ACC112 (cell line): ENCODE data around the gene PCGF5.

Source experiments
- H2AFZ ChIP-seq: fragments of 200-600 bp; sonication (generic); one replicate; pipeline ENCODE4 v1.6.0; 2017; ENCODE audit warnings: antibody characterized with exemption, low read length; ENCODE audit not compliant: unreplicated experiment
- H3K27ac ChIP-seq: fragments of 200-600 bp; sonication (generic); 2 replicates; pipeline ENCODE4 v1.5.1; 2014; ENCODE audit warnings: low read depth, mild to moderate bottlenecking, antibody characterized with exemption, low read length, moderate library complexity
- H3K27me3 ChIP-seq: fragments of 200-600 bp; sonication (generic); 2 replicates; pipeline ENCODE4 v1.6.1; 2014; ENCODE audit warnings: mild to moderate bottlenecking, antibody characterized with exemption, low read length, moderate library complexity, mixed read lengths; ENCODE audit not compliant: insufficient read depth
- H3K36me3 ChIP-seq: fragments of 200-600 bp; sonication (generic); 2 replicates; pipeline ENCODE4 v1.6.1; 2016; ENCODE audit warnings: mild to moderate bottlenecking, antibody characterized with exemption, low read length, moderate library complexity, mixed read lengths; ENCODE audit not compliant: insufficient read depth
- H3K4me1 ChIP-seq: fragments of 200-600 bp; sonication (generic); one replicate; pipeline ENCODE4 v1.6.1; 2016; ENCODE audit warnings: low read length, mixed read lengths; ENCODE audit not compliant: insufficient read depth, unreplicated experiment, control insufficient read depth
- H3K4me3 ChIP-seq: fragments of 200-600 bp; sonication (generic); 2 replicates; pipeline ENCODE4 v1.5.1; 2014; ENCODE audit warnings: mild to moderate bottlenecking, low read depth, low read length
- H3K79me2 ChIP-seq: fragments of 200-600 bp; sonication (generic); one replicate; pipeline ENCODE4 v1.6.0; 2016; ENCODE audit warnings: low read length; ENCODE audit not compliant: control insufficient read depth, unreplicated experiment, insufficient read depth

The PCGF5 gene

DNA sequence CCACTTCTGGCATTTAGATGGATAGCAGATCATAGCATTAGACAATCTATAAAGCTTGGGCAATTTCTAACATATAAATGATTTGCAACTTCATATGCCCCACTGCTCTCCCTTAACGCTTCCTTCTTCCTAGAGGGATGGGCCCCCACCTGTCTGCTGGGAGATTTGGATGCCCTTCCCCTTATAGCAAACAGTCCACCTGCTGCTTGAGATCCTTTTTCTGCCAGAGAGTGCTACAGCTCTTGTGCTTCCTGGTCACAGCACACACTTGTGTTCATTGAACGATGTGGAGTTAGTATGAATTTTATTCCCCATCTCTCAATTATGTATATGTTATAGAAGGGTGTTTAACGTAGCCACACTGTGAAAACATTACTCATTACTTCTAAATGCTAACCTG, 10.4 kb upstream of the PCGF5 start:
- Histone ChIP-seq H3K27me3 (no peaks in the 10 kb centered on the region), H3K79me2 (peaks cover 21% of the 10 kb centered on the region), H3K27ac (no peak overlapping the region), H3K4me3 (no peak overlapping the region), H3K36me3 (no peaks in the 10 kb centered on the region), H2AFZ (no peak overlapping the region), H3K4me1 (no peaks in the 10 kb centered on the region)

GRCh38 chr10:91210435-91210834, 10.0 kb upstream of the PCGF5 start:
- Histone ChIP-seq H3K27me3 (no peaks in the 10 kb centered on the region), H3K79me2 (peaks cover 18% of the 10 kb centered on the region), H3K4me1 (no peaks in the 10 kb centered on the region), H3K36me3 (no peaks in the 10 kb centered on the region), H3K4me3 (no peak overlapping the region), H3K27ac (no peak overlapping the region), H2AFZ (no peak overlapping the region)

GRCh38 chr10:91211675-91212074, 8.8 kb upstream of the PCGF5 start:
- Histone ChIP-seq H3K36me3 (no peaks in the 10 kb centered on the region), H2AFZ (no peak overlapping the region), H3K27ac (no peak overlapping the region), H3K4me1 (no peaks in the 10 kb centered on the region), H3K27me3 (no peaks in the 10 kb centered on the region), H3K79me2 (peaks cover 18% of the 10 kb centered on the region), H3K4me3 (no peak overlapping the region)

DNA sequence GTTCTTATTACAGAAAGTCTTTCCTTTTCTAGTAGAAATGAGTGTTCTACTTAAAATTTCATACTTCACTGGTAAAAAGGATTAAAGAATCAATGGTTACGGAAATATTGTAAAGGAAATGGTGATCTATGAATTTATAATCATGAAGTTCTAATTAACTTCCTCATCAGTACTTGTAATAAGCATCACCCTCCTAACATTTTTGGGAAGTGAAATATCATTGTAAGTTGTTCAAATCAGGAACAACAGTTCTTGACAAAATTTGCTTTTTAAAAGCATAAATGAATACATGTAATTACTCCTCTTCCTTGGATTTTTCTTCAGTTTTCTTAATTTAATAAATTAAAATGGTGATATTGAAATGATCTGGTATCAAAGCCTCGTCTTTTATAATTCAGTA, 5.6 kb upstream of the PCGF5 start:
- Histone ChIP-seq H3K36me3 (no peaks in the 10 kb centered on the region), H3K27me3 (no peaks in the 10 kb centered on the region), H3K79me2 (peaks cover 15% of the 10 kb centered on the region), H2AFZ (no peak overlapping the region), H3K4me3 (no peak overlapping the region), H3K27ac (no peak overlapping the region), H3K4me1 (peaks cover 7% of the 10 kb centered on the region)

GRCh38 chr10:91215384-91215783, 5.1 kb upstream of the PCGF5 start:
- Histone ChIP-seq H3K36me3 (no peaks in the 10 kb centered on the region), H3K79me2 (peaks cover 11% of the 10 kb centered on the region), H3K27me3 (no peaks in the 10 kb centered on the region), H2AFZ (no peak overlapping the region), H3K4me3 (no peak overlapping the region), H3K4me1 (peaks cover 9% of the 10 kb centered on the region), H3K27ac (no peak overlapping the region)

DNA sequence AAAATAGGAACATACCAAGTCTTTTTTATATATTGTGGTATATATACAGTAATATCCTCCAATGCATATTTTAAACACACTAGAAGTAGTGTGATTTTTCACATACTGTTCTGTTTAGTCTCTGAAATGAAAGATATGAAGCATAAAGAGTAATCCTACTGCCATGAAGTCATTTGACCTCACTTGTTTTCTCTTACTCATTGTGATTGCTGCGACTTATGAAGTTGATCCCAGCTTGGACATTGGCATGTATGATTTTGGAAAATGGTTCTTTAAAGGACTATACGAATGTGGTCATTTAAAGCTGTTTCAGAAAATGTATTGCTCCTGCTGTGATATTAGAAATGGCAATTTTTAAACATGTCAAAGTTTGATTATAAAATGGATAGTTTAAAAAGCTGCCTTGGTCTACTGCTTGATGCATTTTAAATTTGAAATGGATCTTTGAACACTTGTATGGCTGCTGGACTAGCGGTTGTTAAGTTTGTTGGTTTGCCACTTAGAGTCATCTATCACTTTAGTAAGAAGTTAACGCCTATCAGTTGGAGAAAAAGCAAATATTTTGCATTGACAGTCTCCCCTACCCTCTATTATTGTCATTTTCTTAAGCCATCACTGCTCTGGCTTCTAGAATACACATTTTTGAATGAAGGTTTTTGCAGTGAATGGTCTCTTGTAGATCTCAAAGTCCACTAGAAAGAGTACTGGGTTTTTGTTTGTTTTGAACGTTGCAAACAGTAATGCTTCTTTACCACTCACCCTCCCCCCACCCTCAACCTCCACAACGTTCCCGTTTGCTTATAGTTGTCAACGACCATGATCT, 881 bp upstream of the PCGF5 start:
- Histone ChIP-seq H2AFZ (no peak overlapping the region), H3K79me2 (peaks cover 36% of the 10 kb centered on the region), H3K4me3 (peak overlapping the region; percentile 99), H3K4me1 (peaks cover 29% of the 10 kb centered on the region), H3K36me3 (peaks cover under 1% of the 10 kb centered on the region; the same call in 1 of the 2 replicates), H3K27ac (no peak overlapping the region), H3K27me3 (no peaks in the 10 kb centered on the region)

GRCh38 chr10:91220954-91221675, 652 bp downstream of the PCGF5 start:
- H3K27ac ChIP-seq = peak overlapping the region; percentile 69; the same call in 1 of the 2 replicates
- H3K27me3 ChIP-seq = no peaks in the 10 kb centered on the region
- H2AFZ ChIP-seq = peak overlapping the region; percentile 93
- H3K79me2 ChIP-seq = peaks cover 31% of the 10 kb centered on the region
- H3K36me3 ChIP-seq = peaks cover 3% of the 10 kb centered on the region; the same call in 1 of the 2 replicates
- H3K4me1 ChIP-seq = peaks cover 29% of the 10 kb centered on the region
- peak overlapping the region; percentile 99 for H3K4me3 ChIP-seq

DNA sequence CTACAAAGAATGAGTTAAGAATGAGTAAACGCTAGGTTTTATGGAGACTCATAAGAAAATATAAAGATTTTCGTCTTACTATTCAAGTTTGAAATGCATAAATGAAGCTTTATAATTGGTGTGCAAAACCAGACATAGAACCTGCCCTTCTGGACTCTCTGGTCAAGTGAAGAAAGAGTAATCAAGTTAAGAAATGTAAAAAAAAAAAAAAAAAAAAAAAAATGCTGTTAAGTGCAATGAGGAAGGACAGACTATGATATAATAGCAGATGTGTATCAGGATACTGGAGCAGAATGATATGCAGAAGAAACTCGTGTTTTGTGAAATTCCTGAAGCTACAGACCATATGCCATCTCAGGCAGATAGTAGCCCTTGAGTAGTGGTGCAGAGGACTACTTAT, 5.6 kb downstream of the PCGF5 start:
- Histone ChIP-seq H3K4me3 (no peak overlapping the region), H2AFZ (no peak overlapping the region), H3K79me2 (peaks cover 30% of the 10 kb centered on the region), H3K4me1 (peaks cover 20% of the 10 kb centered on the region), H3K36me3 (peaks cover 3% of the 10 kb centered on the region; the same call in 1 of the 2 replicates), H3K27me3 (no peaks in the 10 kb centered on the region), H3K27ac (no peak overlapping the region)

DNA sequence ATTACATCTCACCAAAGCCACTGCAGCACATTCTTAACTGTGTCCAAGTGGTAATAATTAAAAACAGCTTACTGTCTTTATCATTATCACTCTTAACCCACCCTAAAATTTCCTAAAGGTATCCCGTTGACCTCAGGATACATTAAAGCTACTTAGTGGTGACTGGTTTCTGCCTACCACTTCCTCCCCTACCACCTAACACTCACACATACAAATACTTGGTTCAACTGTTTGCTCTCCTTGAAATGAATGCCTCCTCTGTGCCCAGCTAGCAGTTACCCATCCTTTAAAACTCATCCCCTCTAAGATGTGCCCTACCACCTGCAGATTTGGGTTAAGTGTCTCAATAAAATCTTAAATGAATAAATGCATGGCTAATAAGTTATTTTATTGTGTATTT, 7.1 kb downstream of the PCGF5 start:
- H3K79me2 ChIP-seq = peaks cover 15% of the 10 kb centered on the region
- H3K27me3 ChIP-seq = no peaks in the 10 kb centered on the region
- H3K4me1 ChIP-seq = peaks cover 8% of the 10 kb centered on the region
- no peak overlapping the region for H3K27ac ChIP-seq
- no peak overlapping the region for H2AFZ ChIP-seq
- peaks cover 3% of the 10 kb centered on the region; the same call in 1 of the 2 replicates for H3K36me3 ChIP-seq
- H3K4me3 ChIP-seq = no peak overlapping the region

DNA sequence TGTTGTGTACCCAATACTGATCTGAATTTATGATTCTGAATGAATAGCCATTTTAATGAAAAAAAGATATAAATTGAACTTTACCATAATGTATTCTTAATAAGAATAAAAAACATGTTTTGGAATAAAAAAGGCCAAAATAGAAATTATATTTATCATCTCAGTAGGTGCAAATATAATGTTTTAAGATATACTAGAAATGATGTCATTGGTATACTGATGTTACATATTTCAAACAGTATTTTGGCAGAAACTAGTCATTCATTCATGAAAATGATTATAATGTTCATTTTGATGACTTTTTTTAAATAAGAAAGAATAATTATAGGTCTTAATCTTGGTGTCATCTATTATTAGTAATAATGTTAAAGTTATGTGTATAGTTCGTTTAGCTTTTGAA, 9.2 kb downstream of the PCGF5 start:
- Histone ChIP-seq H3K4me1 (no peaks in the 10 kb centered on the region), H3K36me3 (peaks cover 2% of the 10 kb centered on the region; the same call in 1 of the 2 replicates), H2AFZ (no peak overlapping the region), H3K27me3 (no peaks in the 10 kb centered on the region), H3K79me2 (peaks cover under 1% of the 10 kb centered on the region), H3K27ac (no peak overlapping the region), H3K4me3 (no peak overlapping the region)

DNA sequence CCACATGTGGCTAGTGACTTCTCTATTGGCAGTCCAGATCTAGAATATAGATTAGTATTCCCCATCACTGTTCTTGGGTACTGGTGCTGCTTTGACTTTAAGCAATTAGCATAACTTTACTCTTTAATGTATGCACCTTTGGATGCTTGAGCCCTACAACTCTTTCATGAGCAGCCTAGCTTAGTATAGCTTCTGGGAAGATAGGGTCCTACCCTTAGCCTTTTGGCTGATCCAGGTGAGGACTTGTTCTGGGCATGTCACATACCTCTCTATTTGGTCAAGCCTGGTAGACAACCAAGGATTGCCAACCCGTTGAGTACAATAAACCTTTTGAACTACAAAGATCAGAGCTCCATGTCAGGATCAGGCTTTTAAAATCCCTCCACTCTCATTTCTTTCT, 17.7 kb downstream of the PCGF5 start:
- H3K36me3 ChIP-seq = no peaks in the 10 kb centered on the region
- H3K4me3 ChIP-seq = no peak overlapping the region
- H3K79me2 ChIP-seq = no peaks in the 10 kb centered on the region
- H2AFZ ChIP-seq = no peak overlapping the region
- no peaks in the 10 kb centered on the region for H3K27me3 ChIP-seq
- no peaks in the 10 kb centered on the region for H3K4me1 ChIP-seq
- H3K27ac ChIP-seq = no peak overlapping the region
